ENCODE data around the gene GRWD1.
A peak's percentile ranks its signal among the peaks of the same experiment; 100 is the strongest.

The GRWD1 gene

GRCh38 chr19:48481846-48482639 lies 36.3 kb downstream of the GRWD1 start (continued):
- TF ChIP-seq, protein P1, sequence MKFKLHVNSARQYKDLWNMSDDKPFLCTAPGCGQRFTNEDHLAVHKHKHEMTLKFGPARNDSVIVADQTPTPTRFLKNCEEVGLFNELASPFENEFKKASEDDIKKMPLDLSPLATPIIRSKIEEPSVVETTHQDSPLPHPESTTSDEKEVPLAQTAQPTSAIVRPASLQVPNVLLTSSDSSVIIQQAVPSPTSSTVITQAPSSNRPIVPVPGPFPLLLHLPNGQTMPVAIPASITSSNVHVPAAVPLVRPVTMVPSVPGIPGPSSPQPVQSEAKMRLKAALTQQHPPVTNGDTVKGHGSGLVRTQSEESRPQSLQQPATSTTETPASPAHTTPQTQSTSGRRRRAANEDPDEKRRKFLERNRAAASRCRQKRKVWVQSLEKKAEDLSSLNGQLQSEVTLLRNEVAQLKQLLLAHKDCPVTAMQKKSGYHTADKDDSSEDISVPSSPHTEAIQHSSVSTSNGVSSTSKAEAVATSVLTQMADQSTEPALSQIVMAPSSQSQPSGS (tag by site-specific recombination; IDR thresholded peaks at IDR 0.05; ENCODE audit: low read depth) = peak; percentile 57
- TF ChIP-seq ZNF629 (tag by site-specific recombination; IDR thresholded peaks at IDR 0.05) = peak; percentile 39; the same call in 1 of the 2 replicates
- TF ChIP-seq ZNF660 (tag by site-specific recombination; IDR thresholded peaks at IDR 0.05) = 0 out of 2 replicates have a peak, but pooled peaks have one; percentile 21
- no peak for TF ChIP-seq ZNF174 (tag by site-specific recombination; IDR thresholded peaks at IDR 0.05)
- no peak for TF ChIP-seq ZNF776 (tag by site-specific recombination; IDR thresholded peaks at IDR 0.05; ENCODE audit: borderline replicate concordance)
- TF ChIP-seq ZNF423 (tag by site-specific recombination; IDR thresholded peaks at IDR 0.05) = no peak
- 0 out of 2 replicates have a peak, but pooled peaks have one; percentile 40 for TF ChIP-seq KLF8 (tag by site-specific recombination; IDR thresholded peaks at IDR 0.05)
- TF ChIP-seq ZNF692 (tag by site-specific recombination; IDR thresholded peaks at IDR 0.05) = peak; percentile 56; the same call in 1 of the 2 replicates
- TF ChIP-seq ZNF785 (tag by site-specific recombination; IDR thresholded peaks at IDR 0.05) = no peak
- TF ChIP-seq ZBTB17 (tag by site-specific recombination; IDR thresholded peaks at IDR 0.05) = 0 out of 2 replicates have a peak, but pooled peaks have one; percentile 17

- TF ChIP-seq EGR2 (tag by site-specific recombination; IDR thresholded peaks at IDR 0.05; ENCODE audit: low read depth) = no peak
- no peak for TF ChIP-seq ZFHX2 (tag by site-specific recombination; conservative IDR thresholded peaks at IDR 0.05)
- no peak for TF ChIP-seq ZNF621 (tag by site-specific recombination; IDR thresholded peaks at IDR 0.05)
- TF ChIP-seq ZNF585B (tag by site-specific recombination; IDR thresholded peaks at IDR 0.05) = no peak
- TF ChIP-seq ZNF175 (tag by site-specific recombination; IDR thresholded peaks at IDR 0.05) = no peak
- no peak for TF ChIP-seq GFI1B (tag by site-specific recombination; IDR thresholded peaks at IDR 0.05)
- TF ChIP-seq ZXDB (tag by site-specific recombination; IDR thresholded peaks at IDR 0.05) = no peak
- no peak for TF ChIP-seq ZNF624 (tag by site-specific recombination; IDR thresholded peaks at IDR 0.05)
- TF ChIP-seq ZNF501 (tag by site-specific recombination; IDR thresholded peaks at IDR 0.05) = no peak
- ChIA-PET CTCF (interaction anchor here (0.7 kb wide), 1 partner anchor 211 kb away, joined by 3 read pairs; no protein-coding TSS in a partner anchor), POLR2A (interaction anchor here (0.8 kb wide), 1 partner anchor 10 kb away, joined by 3 read pairs; no protein-coding TSS in a partner anchor)
- Histone ChIP-seq H3K9me3 (ENCODE audit: control insufficient read depth, insufficient read depth, low read depth, low read length) (no peaks in the 10 kb centered on the region), H3K36me3 (ENCODE audit: control insufficient read depth in 2 of 2, insufficient read depth in 1 of 2, low read length in 2 of 2) (peaks cover 15 to 22% of the 10 kb centered on the region in 2 experiments; a peak in 2 of 3 replicates), H3K27ac (ENCODE audit: extremely low read depth, low read depth, low read length) (no peak overlapping the region), H3K4me1 (ENCODE audit: control insufficient read depth, insufficient read depth, low read length) (no peaks in the 10 kb centered on the region), H3K4me3 (ENCODE audit: low read depth, low read length) (no peak overlapping the region)
These were observed 37.5 kb downstream of the GRWD1 start for GRCh38 chr19:48483301-48483700.

DNA sequence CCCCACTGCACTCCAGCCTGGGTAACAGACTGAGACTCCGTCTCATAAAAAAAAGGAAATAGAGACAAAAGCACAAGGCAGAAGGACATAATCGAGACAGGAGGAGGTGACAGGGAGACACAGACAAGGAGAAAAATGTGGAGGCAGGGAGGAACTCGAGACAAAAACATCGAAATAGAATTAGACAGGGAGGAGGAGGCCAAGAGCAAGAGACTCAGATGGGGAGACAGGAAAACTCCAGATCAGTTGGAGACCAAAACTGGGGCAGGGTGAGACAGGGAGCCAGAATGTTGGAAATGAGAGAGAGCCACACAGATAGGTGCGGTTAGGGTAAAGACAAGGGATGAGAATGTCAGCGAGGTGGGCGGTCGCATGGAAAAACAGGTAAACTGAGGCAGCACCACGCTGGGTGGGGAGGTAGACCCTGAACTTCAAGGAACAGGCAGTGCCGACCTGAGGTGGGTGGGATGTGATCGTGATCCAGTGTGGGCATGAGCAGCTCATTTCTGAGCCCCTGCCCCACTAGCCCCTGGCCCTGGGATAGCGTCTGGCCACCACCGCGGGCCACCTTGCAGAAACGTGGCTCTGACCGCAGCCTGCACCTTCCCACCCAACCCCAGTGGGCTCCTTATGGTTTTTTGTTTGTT lies 38.6 kb downstream of the GRWD1 start:
- H3K36me3 ChIP-seq (ENCODE audit: control insufficient read depth in 2 of 2, insufficient read depth in 1 of 2, low read length in 2 of 2) = peaks cover 15 to 16% of the 10 kb centered on the region in 2 experiments; a peak in 2 of 3 replicates
- H3K27ac ChIP-seq (ENCODE audit: extremely low read depth, low read depth, low read length) = no peak overlapping the region
- TF ChIP-seq ZNF600 (tag by site-specific recombination; IDR thresholded peaks at IDR 0.05) (peak; percentile 54), ZNF19 (tag by site-specific recombination; IDR thresholded peaks at IDR 0.05; ENCODE audit: low read depth) (no peak), ZNF830 (tag by site-specific recombination; IDR thresholded peaks at IDR 0.05; ENCODE audit: low read depth) (no peak), PRDM1 (tag by site-specific recombination; IDR thresholded peaks at IDR 0.05) (no peak), HOXD13 (CRISPR knock-in tag; IDR thresholded peaks at IDR 0.05; ENCODE audit: borderline replicate concordance) (no peak)
- H3K4me1 ChIP-seq (ENCODE audit: control insufficient read depth, insufficient read depth, low read length) = no peaks in the 10 kb centered on the region
- no peaks in the 10 kb centered on the region for H3K9me3 ChIP-seq (ENCODE audit: control insufficient read depth, insufficient read depth, low read depth, low read length)
- CTCF ChIA-PET = no interaction called here
- H3K4me3 ChIP-seq (ENCODE audit: low read depth, low read length) = no peak overlapping the region
- POLR2A ChIA-PET = no interaction called here

Data from HEK293 (cell line).